ENCODE data around the gene SLAMF8. TPM values are rescaled to one million over a fixed set of nuclear protein-coding genes. Genes with fewer than 3 reads are reported as not detected.

The SLAMF8 gene
- total RNA-seq, 1 donor from 2014 or later, result 1.5 TPM

- H3K27ac ChIP-seq, result no peak overlapping the region
- intact Hi-C loops (cut with DNase I), result no loop called here
Observed at GRCh38 chr1:159847231-159847630, 20.6 kb downstream of the SLAMF8 start.

GRCh38 chr1:159848326-159848725, 21.7 kb downstream of the SLAMF8 start:
- H3K4me3 ChIP-seq, result no peak overlapping the region
- intact Hi-C loops (cut with DNase I), result no loop called here
- no peak for DNase-seq (ENCODE audit: extremely low spot score in 2 of 2)
- H3K9me3 ChIP-seq, result no peaks in the 10 kb centered on the region
- TF ChIP-seq POLR2AphosphoS5 (IDR thresholded peaks at IDR 0.05; ENCODE audit: insufficient read depth in 1 of 2, low read depth in 1 of 2), result no peak
- no peak for TF ChIP-seq POLR2A (IDR thresholded peaks at IDR 0.05)
- TF ChIP-seq, protein P1, sequence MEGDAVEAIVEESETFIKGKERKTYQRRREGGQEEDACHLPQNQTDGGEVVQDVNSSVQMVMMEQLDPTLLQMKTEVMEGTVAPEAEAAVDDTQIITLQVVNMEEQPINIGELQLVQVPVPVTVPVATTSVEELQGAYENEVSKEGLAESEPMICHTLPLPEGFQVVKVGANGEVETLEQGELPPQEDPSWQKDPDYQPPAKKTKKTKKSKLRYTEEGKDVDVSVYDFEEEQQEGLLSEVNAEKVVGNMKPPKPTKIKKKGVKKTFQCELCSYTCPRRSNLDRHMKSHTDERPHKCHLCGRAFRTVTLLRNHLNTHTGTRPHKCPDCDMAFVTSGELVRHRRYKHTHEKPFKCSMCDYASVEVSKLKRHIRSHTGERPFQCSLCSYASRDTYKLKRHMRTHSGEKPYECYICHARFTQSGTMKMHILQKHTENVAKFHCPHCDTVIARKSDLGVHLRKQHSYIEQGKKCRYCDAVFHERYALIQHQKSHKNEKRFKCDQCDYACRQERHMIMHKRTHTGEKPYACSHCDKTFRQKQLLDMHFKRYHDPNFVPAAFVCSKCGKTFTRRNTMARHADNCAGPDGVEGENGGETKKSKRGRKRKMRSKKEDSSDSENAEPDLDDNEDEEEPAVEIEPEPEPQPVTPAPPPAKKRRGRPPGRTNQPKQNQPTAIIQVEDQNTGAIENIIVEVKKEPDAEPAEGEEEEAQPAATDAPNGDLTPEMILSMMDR (IDR thresholded peaks at IDR 0.05), result no peak
- no peak overlapping the region for H3K27ac ChIP-seq
- no peaks in the 10 kb centered on the region for H3K27me3 ChIP-seq
- no peaks in the 10 kb centered on the region for H3K36me3 ChIP-seq
- H3K4me1 ChIP-seq, result peaks cover 13% of the 10 kb centered on the region

More at GRCh38 chr1:159847231-159847630, 20.6 kb downstream of the SLAMF8 start:
- Histone ChIP-seq H3K9me3 (no peaks in the 10 kb centered on the region), H3K36me3 (no peaks in the 10 kb centered on the region), H3K4me1 (peaks cover 8% of the 10 kb centered on the region), H3K27me3 (no peaks in the 10 kb centered on the region), H3K4me3 (no peak overlapping the region)
- no peak for TF ChIP-seq POLR2A (IDR thresholded peaks at IDR 0.05)
- no peak for TF ChIP-seq POLR2AphosphoS5 (IDR thresholded peaks at IDR 0.05; ENCODE audit: insufficient read depth in 1 of 2, low read depth in 1 of 2)
- TF ChIP-seq, protein P1 (IDR thresholded peaks at IDR 0.05), result no peak
- no peak for DNase-seq (ENCODE audit: extremely low spot score in 2 of 2)

GRCh38 chr1:159849626-159850366, 23.1 kb downstream of the SLAMF8 start:
- peak overlapping the region; percentile 21 for H3K27ac ChIP-seq
- H3K36me3 ChIP-seq, result no peaks in the 10 kb centered on the region
- no peak overlapping the region for H3K4me3 ChIP-seq
- DNase-seq (ENCODE audit: extremely low spot score in 2 of 2), result no peak
- intact Hi-C loops (cut with DNase I), result no loop called here
- TF ChIP-seq, protein P1 (IDR thresholded peaks at IDR 0.05), result no peak
- TF ChIP-seq POLR2A (IDR thresholded peaks at IDR 0.05), result no peak
- no peak for TF ChIP-seq POLR2AphosphoS5 (IDR thresholded peaks at IDR 0.05; ENCODE audit: insufficient read depth in 1 of 2, low read depth in 1 of 2)
- H3K4me1 ChIP-seq, result peaks cover 19% of the 10 kb centered on the region
- no peaks in the 10 kb centered on the region for H3K9me3 ChIP-seq
- no peaks in the 10 kb centered on the region for H3K27me3 ChIP-seq

DNA sequence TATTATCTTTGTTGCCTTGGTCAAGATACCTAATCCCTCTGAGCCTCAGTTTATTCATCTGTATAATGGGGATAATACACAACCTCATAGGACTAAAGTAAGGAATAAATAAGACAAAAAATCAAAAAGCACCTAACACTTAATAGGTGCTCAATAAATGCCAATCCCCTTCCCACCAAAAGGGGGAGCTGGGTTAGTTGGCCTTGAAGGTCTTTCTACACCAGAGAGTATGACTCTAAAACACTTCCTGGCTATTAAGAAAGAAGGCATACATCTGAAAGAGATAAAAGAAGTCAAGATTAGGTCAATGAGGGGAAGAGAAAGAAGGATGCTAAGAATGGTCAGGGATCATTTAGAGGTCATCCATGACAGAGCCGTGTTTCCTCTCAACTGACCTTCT, 24.7 kb downstream of the SLAMF8 start:
- peaks cover 30% of the 10 kb centered on the region for H3K4me1 ChIP-seq
- intact Hi-C loops (cut with DNase I), result no loop called here

DNA sequence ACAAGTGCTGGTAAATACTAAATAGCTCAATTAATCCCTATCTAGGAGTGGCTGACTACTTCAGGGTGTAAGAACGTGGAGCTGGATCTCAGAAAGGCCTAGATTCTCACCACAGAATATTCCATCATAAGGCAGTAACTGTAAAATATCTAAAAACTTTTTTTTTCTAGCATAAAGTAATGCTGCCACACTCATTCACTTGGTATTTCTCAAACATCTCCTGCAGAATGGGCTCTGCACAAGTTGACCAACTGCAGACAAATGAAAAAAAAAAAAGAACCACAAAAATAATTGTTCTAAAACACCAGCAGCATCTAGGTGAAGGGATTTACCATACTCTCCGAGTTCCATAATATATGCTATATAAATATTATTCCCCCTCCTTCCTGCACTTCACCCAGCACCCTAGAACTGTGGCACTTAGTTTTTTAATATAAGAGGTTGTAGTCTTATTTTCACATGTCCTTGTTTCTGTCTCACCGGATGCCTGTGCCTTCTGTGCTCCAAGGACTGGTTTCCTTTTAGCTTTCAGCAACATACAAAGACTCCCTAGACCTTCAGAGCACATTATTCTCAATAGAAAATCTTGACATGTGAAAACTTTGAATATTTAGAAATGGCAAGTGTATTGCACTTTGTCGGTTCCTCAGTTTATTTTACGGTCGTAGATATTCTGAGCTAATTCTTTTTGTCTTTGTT, 26.9 kb downstream of the SLAMF8 start:
- H3K4me3 ChIP-seq, result peak overlapping the region; percentile 63 to 87
- peak overlapping the region; percentile 92 for H3K27ac ChIP-seq
- no peaks in the 10 kb centered on the region for H3K9me3 ChIP-seq
- H3K27me3 ChIP-seq, result no peaks in the 10 kb centered on the region
- H3K4me1 ChIP-seq, result peaks cover 30% of the 10 kb centered on the region
- intact Hi-C loops (cut with DNase I), result no loop called here
- no peaks in the 10 kb centered on the region for H3K36me3 ChIP-seq
- TF ChIP-seq, protein P1 (IDR thresholded peaks at IDR 0.05), result no peak
- TF ChIP-seq POLR2A (IDR thresholded peaks at IDR 0.05), result no peak
- no peak for TF ChIP-seq POLR2AphosphoS5 (IDR thresholded peaks at IDR 0.05; ENCODE audit: insufficient read depth in 1 of 2, low read depth in 1 of 2)
- DNase-seq (ENCODE audit: extremely low spot score in 2 of 2), result no peak

More for the DNA sequence above, 24.7 kb downstream of the SLAMF8 start:
- Histone ChIP-seq H3K27me3 (no peaks in the 10 kb centered on the region), H3K36me3 (no peaks in the 10 kb centered on the region), H3K4me3 (no peak overlapping the region), H3K9me3 (no peaks in the 10 kb centered on the region), H3K27ac (no peak overlapping the region)
- TF ChIP-seq POLR2AphosphoS5 (IDR thresholded peaks at IDR 0.05; ENCODE audit: insufficient read depth in 1 of 2, low read depth in 1 of 2) (no peak), POLR2A (IDR thresholded peaks at IDR 0.05) (no peak)
- no peak for DNase-seq (ENCODE audit: extremely low spot score in 2 of 2)

Data from vagina (tissue), 2 donors.